Stimulated activated CD8-positive, alpha-beta memory T cell treated with anti-CD3 and anti-CD28 coated beads, Interleukin-4, amount 100 ng/mL, for 24 hours (primary cell): ENCODE measurements around the gene IL7R.
"Not testable (repeated sequence)": the region's sequence is repeated elsewhere in the genome, so short reads cannot be mapped to it uniquely, and the experiment has no call there.

Source experiments
- DNase-seq: peaks from one replicate; pipeline ENCODE4 v3.0.0-alpha.2; 2020; ENCODE audit warnings: low read depth

The IL7R gene

GRCh38 chr5:35877655-35878054 is 21.0 kb downstream of the IL7R start:
- DNase-seq, result no peak

- DNase-seq, result no peak
These were observed 21.4 kb downstream of the IL7R start for GRCh38 chr5:35878079-35878478.

- DNase-seq, result no peak
These were observed 22.4 kb downstream of the IL7R start for GRCh38 chr5:35879096-35879495.

GRCh38 chr5:35879649-35880048 is 23.0 kb downstream of the IL7R start:
- no peak for DNase-seq

GRCh38 chr5:35880156-35880555 is 23.5 kb downstream of the IL7R start:
- no peak for DNase-seq

- no peak for DNase-seq
These were observed 25.1 kb downstream of the IL7R start for GRCh38 chr5:35881758-35882157.

- DNase-seq, result no peak
These were observed 27.6 kb downstream of the IL7R start for GRCh38 chr5:35884191-35884769.

- DNase-seq, result no peak
These were observed 28.1 kb downstream of the IL7R start for GRCh38 chr5:35884773-35885172.

GRCh38 chr5:35886381-35886780 is 29.7 kb downstream of the IL7R start:
- no peak for DNase-seq

GRCh38 chr5:35887321-35888100 is 30.8 kb downstream of the IL7R start:
- DNase-seq, result no peak

- no peak for DNase-seq
These were observed 33.6 kb downstream of the IL7R start for GRCh38 chr5:35890021-35891020.

GRCh38 chr5:35892799-35893198 is 36.1 kb downstream of the IL7R start:
- DNase-seq, result not testable (repeated sequence)

GRCh38 chr5:35894131-35894530 is 37.4 kb downstream of the IL7R start:
- no peak for DNase-seq

- no peak for DNase-seq
These were observed 42.4 kb downstream of the IL7R start for GRCh38 chr5:35898952-35899660.

- no peak for DNase-seq
These were observed 43.1 kb downstream of the IL7R start for GRCh38 chr5:35899800-35900199.

GRCh38 chr5:35900972-35901695 is 44.4 kb downstream of the IL7R start:
- no peak for DNase-seq

GRCh38 chr5:35902046-35902672 is 45.5 kb downstream of the IL7R start:
- DNase-seq, result no peak

- no peak for DNase-seq
These were observed 47.0 kb downstream of the IL7R start for GRCh38 chr5:35903631-35904203.

- no peak for DNase-seq
These were observed 47.9 kb downstream of the IL7R start for GRCh38 chr5:35904443-35905132.

- no peak for DNase-seq
These were observed 51.5 kb downstream of the IL7R start for GRCh38 chr5:35908228-35908627.
